AG04450 (cell line): ENCODE data around the gene RNF13. TPM values are rescaled to one million over a fixed set of nuclear protein-coding genes. Genes with fewer than 3 reads are reported as not detected.
"Not testable (repeated sequence)": the region's sequence is repeated elsewhere in the genome, so short reads cannot be mapped to it uniquely, and the experiment has no call there.

ENCODE experiments used
- CTCF ChIA-PET: fragments of 300-600, 350-600 bp; formaldehyde crosslinking; extraction: SDS; loops from one replicate; lab custom pipeline; 2022; ENCODE audit warnings: antibody characterized with exemption, inconsistent platforms; lab: Charles Lee
- POLR2A ChIA-PET: fragments of 350-600 bp; formaldehyde crosslinking; extraction: SDS; loops from one replicate; lab custom pipeline; 2021; ENCODE audit warnings: antibody characterized with exemption, inconsistent platforms; lab: Yijun Ruan, JAX
- DNase-seq: peaks from one replicate; pipeline ENCODE4 v3.0.0-alpha.2; 2011; ENCODE audit warnings: low read depth, low spot score
- H3K27ac ChIP-seq: one replicate; pipeline ENCODE4 v1.5.1; 2012; ENCODE audit warnings: low read depth, low read length, control low read depth
- H3K27me3 ChIP-seq: one replicate; pipeline ENCODE4 v1.6.0; 2012; ENCODE audit warnings: low read length; ENCODE audit not compliant: control insufficient read depth, insufficient read depth
- H3K4me3 ChIP-seq: 2 replicates; pipeline ENCODE4 v1.5.1; 2011; ENCODE audit warnings: mild to moderate bottlenecking, low read depth, low read length, control low read depth
- H3K9me3 ChIP-seq: 2 replicates; pipeline ENCODE4 v1.5.1; 2012; ENCODE audit warnings: low read length; ENCODE audit not compliant: control insufficient read depth, insufficient read depth
- CTCF ChIP-seq: IDR thresholded peaks from 2 replicates; pipeline ENCODE4 v1.5.1; 2011; ENCODE audit warnings: low read depth, low read length, control low read depth, inconsistent platforms
- polyA plus RNA-seq: library from polyadenylated mRNA; depleted of rRNA; stranded (reverse); fragments of >200 nt; gene quantifications from 2 replicates; pipeline ENCODE4 v1.2.3, GENCODE V29; 2011

Gene RNF13
- polyA plus RNA-seq, 1 experiment = 46.3 TPM

- H3K9me3 ChIP-seq = no peaks in the 10 kb centered on the region; the same call in 1 of the 2 replicates
- H3K4me3 ChIP-seq = no peak overlapping the region
- DNase-seq = no peak
- POLR2A ChIA-PET = no interaction called here
- CTCF ChIA-PET = no interaction called here
- TF ChIP-seq CTCF = no peak
- no peak overlapping the region for H3K27ac ChIP-seq
- H3K27me3 ChIP-seq = no peaks in the 10 kb centered on the region
Observed at GRCh38 chr3:149975919-149976318, 162.9 kb downstream of the RNF13 start.

- CTCF ChIA-PET = interaction anchor here (0.9 kb wide), 1 partner anchor 207 kb away, joined by 4 read pairs; no protein-coding TSS in a partner anchor
- no peak for TF ChIP-seq CTCF
- POLR2A ChIA-PET = no interaction called here
- Histone ChIP-seq H3K4me3 (no peak overlapping the region), H3K27ac (no peak overlapping the region), H3K27me3 (no peaks in the 10 kb centered on the region), H3K9me3 (no peaks in the 10 kb centered on the region; the same call in 1 of the 2 replicates)
- DNase-seq = no peak
Observed at GRCh38 chr3:149977386-149977785, 164.4 kb downstream of the RNF13 start.

GRCh38 chr3:149981979-149982378 is 169.0 kb downstream of the RNF13 start:
- DNase-seq, H3K4me3 ChIP-seq, POLR2A ChIA-PET, H3K9me3 ChIP-seq, CTCF ChIA-PET, H3K27me3 ChIP-seq, H3K27ac ChIP-seq: not testable (repeated sequence)

- POLR2A ChIA-PET, CTCF ChIA-PET, H3K27ac ChIP-seq, H3K27me3 ChIP-seq, H3K9me3 ChIP-seq, DNase-seq, H3K4me3 ChIP-seq: not testable (repeated sequence)
Observed at GRCh38 chr3:149983053-149983452, 170.0 kb downstream of the RNF13 start.

GRCh38 chr3:149983628-149984027 is 170.6 kb downstream of the RNF13 start:
- DNase-seq = no peak
- Histone ChIP-seq H3K27me3 (no peaks in the 10 kb centered on the region), H3K27ac (no peak overlapping the region), H3K4me3 (no peak overlapping the region), H3K9me3 (no peaks in the 10 kb centered on the region; the same call in none of the 2 replicates)
- TF ChIP-seq CTCF = no peak
- CTCF ChIA-PET = no interaction called here
- POLR2A ChIA-PET = no interaction called here

GRCh38 chr3:149989307-149989706 is 176.3 kb downstream of the RNF13 start:
- no peak for TF ChIP-seq CTCF
- H3K27me3 ChIP-seq = no peaks in the 10 kb centered on the region
- ChIA-PET CTCF (no interaction called here), POLR2A (no interaction called here)
- H3K9me3 ChIP-seq = peaks cover 8% of the 10 kb centered on the region; the same call in 1 of the 2 replicates
- H3K27ac ChIP-seq = no peak overlapping the region
- DNase-seq = no peak
- no peak overlapping the region for H3K4me3 ChIP-seq
